Measurements from ENCODE around the gene OR10AD1. TPM values are rescaled to one million over a fixed set of nuclear protein-coding genes. Genes with fewer than 3 reads are reported as not detected.

The OR10AD1 gene
- total RNA-seq, 1 experiment from 2014 or later: not detected

GRCh38 chr12:48182631-48183030 lies 20.5 kb downstream of the OR10AD1 start:
- Histone ChIP-seq H3K9me3 (ENCODE audit: insufficient read depth, low read depth) (no peaks in the 10 kb centered on the region), H3K4me3 (no peak overlapping the region), H3K4me2 (no peak overlapping the region), H3K27ac (no peak overlapping the region), H3K9me2 (ENCODE audit: insufficient read depth) (no peaks in the 10 kb centered on the region), H3K79me2 (ENCODE audit: low read depth) (no peaks in the 10 kb centered on the region), H2AFZ (no peak overlapping the region), H3F3A (ENCODE audit: insufficient read depth, low read depth) (no peaks in the 10 kb centered on the region), H3K27me3 (ENCODE audit: insufficient read depth, low read depth) (peaks cover 20% of the 10 kb centered on the region), H3K36me3 (ENCODE audit: low read depth) (no peaks in the 10 kb centered on the region), H4K20me1 (ENCODE audit: insufficient read depth) (no peaks in the 10 kb centered on the region), H3K4me1 (replicated peaks; ENCODE audit: insufficient read depth) (no peaks in the 10 kb centered on the region)
- DNase-seq: no peak
- ChIA-PET CTCF (no interaction called here), POLR2A (ENCODE audit: unreplicated experiment) (no interaction called here)
- no TSS peak for BruUV-seq (replicated peaks)
- intact Hi-C loops (cut with micrococcal nuclease; ENCODE audit: unreplicated experiment): loop anchor here (10.0 kb wide), 1 partner anchor 432 kb away; no protein-coding TSS in a partner anchor
- TF ChIP-seq, protein P1, sequence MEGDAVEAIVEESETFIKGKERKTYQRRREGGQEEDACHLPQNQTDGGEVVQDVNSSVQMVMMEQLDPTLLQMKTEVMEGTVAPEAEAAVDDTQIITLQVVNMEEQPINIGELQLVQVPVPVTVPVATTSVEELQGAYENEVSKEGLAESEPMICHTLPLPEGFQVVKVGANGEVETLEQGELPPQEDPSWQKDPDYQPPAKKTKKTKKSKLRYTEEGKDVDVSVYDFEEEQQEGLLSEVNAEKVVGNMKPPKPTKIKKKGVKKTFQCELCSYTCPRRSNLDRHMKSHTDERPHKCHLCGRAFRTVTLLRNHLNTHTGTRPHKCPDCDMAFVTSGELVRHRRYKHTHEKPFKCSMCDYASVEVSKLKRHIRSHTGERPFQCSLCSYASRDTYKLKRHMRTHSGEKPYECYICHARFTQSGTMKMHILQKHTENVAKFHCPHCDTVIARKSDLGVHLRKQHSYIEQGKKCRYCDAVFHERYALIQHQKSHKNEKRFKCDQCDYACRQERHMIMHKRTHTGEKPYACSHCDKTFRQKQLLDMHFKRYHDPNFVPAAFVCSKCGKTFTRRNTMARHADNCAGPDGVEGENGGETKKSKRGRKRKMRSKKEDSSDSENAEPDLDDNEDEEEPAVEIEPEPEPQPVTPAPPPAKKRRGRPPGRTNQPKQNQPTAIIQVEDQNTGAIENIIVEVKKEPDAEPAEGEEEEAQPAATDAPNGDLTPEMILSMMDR (conservative IDR thresholded peaks at IDR 0.05): no peak
- TF ChIP-seq EZH2 (IDR thresholded peaks at IDR 0.05; ENCODE audit: low read depth): no peak

GRCh38 chr12:48180857-48181495 lies 22.1 kb downstream of the OR10AD1 start:
- ChIA-PET POLR2A (ENCODE audit: unreplicated experiment) (no interaction called here), CTCF (interaction anchor here (0.6 kb wide), 1 partner anchor 454 kb away, joined by 5 read pairs; no protein-coding TSS in a partner anchor)
- DNase-seq: no peak
- no peaks in the 10 kb centered on the region for H3K79me2 ChIP-seq (ENCODE audit: low read depth)
- H3K4me1 ChIP-seq (replicated peaks; ENCODE audit: insufficient read depth): peaks cover 3% of the 10 kb centered on the region
- H3K4me3 ChIP-seq: no peak overlapping the region
- H3K9me3 ChIP-seq (ENCODE audit: insufficient read depth, low read depth): no peaks in the 10 kb centered on the region
- H2AFZ ChIP-seq: no peak overlapping the region
- no peaks in the 10 kb centered on the region for H3K9me2 ChIP-seq (ENCODE audit: insufficient read depth)
- TF ChIP-seq, protein P1 (conservative IDR thresholded peaks at IDR 0.05): no peak
- no peak for TF ChIP-seq EZH2 (IDR thresholded peaks at IDR 0.05; ENCODE audit: low read depth)
- H4K20me1 ChIP-seq (ENCODE audit: insufficient read depth): no peaks in the 10 kb centered on the region
- intact Hi-C loops (cut with micrococcal nuclease; ENCODE audit: unreplicated experiment): loop anchor here (10.0 kb wide), 1 partner anchor 434 kb away; no protein-coding TSS in a partner anchor
- no peaks in the 10 kb centered on the region for H3F3A ChIP-seq (ENCODE audit: insufficient read depth, low read depth)
- no peak overlapping the region for H3K4me2 ChIP-seq
- H3K27me3 ChIP-seq (ENCODE audit: insufficient read depth, low read depth): peaks cover 21% of the 10 kb centered on the region
- BruUV-seq (replicated peaks): no TSS peak
- H3K27ac ChIP-seq: no peak overlapping the region
- no peaks in the 10 kb centered on the region for H3K36me3 ChIP-seq (ENCODE audit: low read depth)

- intact Hi-C loops (cut with micrococcal nuclease; ENCODE audit: unreplicated experiment): loop anchor here (10.0 kb wide), 1 partner anchor 434 kb away; no protein-coding TSS in a partner anchor
- H3K27ac ChIP-seq: no peak overlapping the region
- H3K9me2 ChIP-seq (ENCODE audit: insufficient read depth): no peaks in the 10 kb centered on the region
- no peaks in the 10 kb centered on the region for H3K36me3 ChIP-seq (ENCODE audit: low read depth)
- ChIA-PET POLR2A (ENCODE audit: unreplicated experiment) (no interaction called here), CTCF (no interaction called here)
- TF ChIP-seq, protein P1 (conservative IDR thresholded peaks at IDR 0.05): no peak
- TF ChIP-seq EZH2 (IDR thresholded peaks at IDR 0.05; ENCODE audit: low read depth): no peak
- no peak overlapping the region for H3K4me3 ChIP-seq
- DNase-seq: no peak
- H3K9me3 ChIP-seq (ENCODE audit: insufficient read depth, low read depth): no peaks in the 10 kb centered on the region
- H4K20me1 ChIP-seq (ENCODE audit: insufficient read depth): no peaks in the 10 kb centered on the region
- peaks cover 21% of the 10 kb centered on the region for H3K27me3 ChIP-seq (ENCODE audit: insufficient read depth, low read depth)
- no peaks in the 10 kb centered on the region for H3F3A ChIP-seq (ENCODE audit: insufficient read depth, low read depth)
- BruUV-seq (replicated peaks): no TSS peak
- H2AFZ ChIP-seq: no peak overlapping the region
- H3K4me1 ChIP-seq (replicated peaks; ENCODE audit: insufficient read depth): peaks cover 8% of the 10 kb centered on the region
- no peak overlapping the region for H3K4me2 ChIP-seq
- no peaks in the 10 kb centered on the region for H3K79me2 ChIP-seq (ENCODE audit: low read depth)
These were observed 22.7 kb downstream of the OR10AD1 start for GRCh38 chr12:48180424-48180823.

Measured in PC-9 (cell line).